Sigmoid colon (tissue), 4 donors: Measurements from ENCODE around the gene KCNE1.
"Not testable (repeated sequence)": the region's sequence is repeated elsewhere in the genome, so short reads cannot be mapped to it uniquely, and the experiment has no call there.

Source experiments
- POLR2A ChIP-seq, 2 donors: fragments of 450-650 bp; IDR thresholded peaks; one replicate each; pipeline ENCODE4 v1.6.1; 2016; ENCODE audit warnings: antibody characterized with exemption in 2 of 2, mild to moderate bottlenecking in 2 of 2, moderate library complexity in 2 of 2
- POLR2AphosphoS5 ChIP-seq, 4 donors: sonication (generic); formaldehyde crosslinking; IDR thresholded peaks; one replicate each; pipeline ENCODE4 v1.6.1; 2017; ENCODE audit warnings: antibody characterized with exemption in 4 of 4

GRCh38 chr21:34407294-34407693, 104.7 kb downstream of the KCNE1 start:
- not testable (repeated sequence) for TF ChIP-seq POLR2A, POLR2AphosphoS5 (IDR thresholded peaks at IDR 0.05)
